Central memory CD8-positive, alpha-beta T cell (primary cell): ENCODE results near the gene NRM.
"Not testable (repeated sequence)": the region's sequence is repeated elsewhere in the genome, so short reads cannot be mapped to it uniquely, and the experiment has no call there.

Experiments
- ATAC-seq: fragments of 150-1000 bp; cut with Tn5 transposase; replicated peaks from 2 replicates; pipeline ENCODE4 v1.10.0; 2022; ENCODE audit warnings: mild to moderate bottlenecking, moderate FRiP score, moderate number of reproducible peaks; ENCODE audit not compliant: poor library complexity, severe bottlenecking; ENCODE audit errors: extremely low read depth
- DNase-seq, 2 donors: peaks; one replicate each; pipeline ENCODE4 v3.0.0; 2021; ENCODE audit warnings: low spot score in 2 of 2
- H3K27ac Mint-ChIP-seq: one replicate; pipeline ENCODE4 v1.8.0; 2022; ENCODE audit warnings: low read depth, mild to moderate bottlenecking, moderate library complexity, mixed read lengths
- H3K27me3 Mint-ChIP-seq: one replicate; pipeline ENCODE4 v1.8.0; 2022; ENCODE audit warnings: mixed read lengths
- H3K36me3 Mint-ChIP-seq: one replicate; pipeline ENCODE4 v1.8.0; 2022; ENCODE audit warnings: mild to moderate bottlenecking, moderate library complexity, mixed read lengths; ENCODE audit not compliant: insufficient read depth
- H3K4me1 Mint-ChIP-seq: one replicate; pipeline ENCODE4 v1.8.0; 2022; ENCODE audit warnings: mixed read lengths
- H3K4me3 Mint-ChIP-seq: one replicate; pipeline ENCODE4 v1.8.0; 2022; ENCODE audit warnings: mild to moderate bottlenecking, moderate library complexity, mixed read lengths
- H3K9me3 Mint-ChIP-seq: one replicate; pipeline ENCODE4 v1.8.0; 2022; ENCODE audit warnings: mixed read lengths

The NRM gene

GRCh38 chr6:30723843-30724741 lies 33.3 kb upstream of the NRM start:
- H3K9me3 Mint-ChIP-seq, ATAC-seq, H3K27me3 Mint-ChIP-seq, DNase-seq: not testable (repeated sequence)
- Mint-ChIP-seq H3K36me3 (peaks cover 73% of the 10 kb centered on the region), H3K4me1 (peaks cover 45% of the 10 kb centered on the region), H3K4me3 (peak overlapping the region; percentile 94), H3K27ac (peak overlapping the region; percentile 69)

DNA sequence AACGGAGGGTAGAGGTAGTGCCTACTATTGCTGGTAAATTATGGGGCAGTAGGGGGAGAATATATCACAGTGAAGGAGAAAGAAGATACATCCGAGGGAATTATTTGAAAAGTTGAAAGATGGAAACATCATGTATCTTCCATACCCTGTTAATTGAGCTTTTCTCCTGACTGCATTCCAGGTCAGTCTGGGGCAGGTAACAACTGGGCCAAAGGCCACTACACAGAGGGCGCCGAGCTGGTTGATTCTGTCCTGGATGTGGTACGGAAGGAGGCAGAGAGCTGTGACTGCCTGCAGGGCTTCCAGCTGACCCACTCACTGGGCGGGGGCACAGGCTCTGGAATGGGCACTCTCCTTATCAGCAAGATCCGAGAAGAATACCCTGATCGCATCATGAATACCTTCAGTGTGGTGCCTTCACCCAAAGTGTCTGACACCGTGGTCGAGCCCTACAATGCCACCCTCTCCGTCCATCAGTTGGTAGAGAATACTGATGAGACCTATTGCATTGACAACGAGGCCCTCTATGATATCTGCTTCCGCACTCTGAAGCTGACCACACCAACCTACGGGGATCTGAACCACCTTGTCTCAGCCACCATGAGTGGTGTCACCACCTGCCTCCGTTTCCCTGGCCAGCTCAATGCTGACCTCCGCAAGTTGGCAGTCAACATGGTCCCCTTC lies 32.5 kb upstream of the NRM start:
- not testable (repeated sequence) for DNase-seq, H3K9me3 Mint-ChIP-seq, ATAC-seq, H3K27me3 Mint-ChIP-seq
- Mint-ChIP-seq H3K36me3 (peaks cover 67% of the 10 kb centered on the region), H3K4me1 (peaks cover 45% of the 10 kb centered on the region), H3K4me3 (peak overlapping the region; percentile 94), H3K27ac (peak overlapping the region; percentile 87)

DNA sequence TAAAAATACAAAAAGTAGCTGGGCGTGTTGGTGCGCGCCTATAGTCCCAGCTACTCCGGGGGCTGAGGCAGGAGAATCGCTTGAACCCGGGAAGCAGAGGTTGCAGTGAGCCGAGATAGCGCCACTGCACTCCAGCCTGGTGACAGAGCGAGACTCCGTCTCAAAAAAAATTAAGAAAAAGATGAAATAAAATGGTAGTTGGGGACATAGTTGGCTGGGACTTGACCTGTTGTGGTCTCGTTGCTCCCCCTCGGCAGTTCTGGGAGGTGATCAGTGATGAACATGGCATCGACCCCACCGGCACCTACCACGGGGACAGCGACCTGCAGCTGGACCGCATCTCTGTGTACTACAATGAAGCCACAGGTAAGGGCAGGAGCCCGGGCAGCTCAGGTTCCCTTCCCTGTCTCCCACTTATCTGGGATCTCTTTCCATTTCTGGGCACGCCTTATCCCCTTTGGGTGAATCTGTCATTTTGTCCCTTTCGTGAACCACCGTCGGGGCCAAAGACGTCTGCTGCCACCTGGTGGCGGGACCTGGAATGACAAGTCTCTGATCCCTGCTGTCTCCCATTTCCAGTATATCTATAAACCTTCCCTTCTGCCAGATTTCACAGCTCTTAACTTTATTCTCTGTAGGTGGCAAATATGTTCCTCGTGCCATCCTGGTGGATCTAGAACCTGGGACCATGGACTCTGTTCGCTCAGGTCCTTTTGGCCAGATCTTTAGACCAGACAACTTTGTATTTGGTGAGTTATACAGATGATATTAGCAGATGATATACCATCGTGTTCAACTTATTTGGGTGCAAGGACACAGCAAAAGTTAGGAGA lies 31.7 kb upstream of the NRM start:
- Mint-ChIP-seq H3K36me3 (peaks cover 63% of the 10 kb centered on the region), H3K27ac (peak overlapping the region; percentile 87), H3K4me3 (peak overlapping the region; percentile 94), H3K4me1 (peaks cover 48% of the 10 kb centered on the region), H3K27me3 (no peaks in the 10 kb centered on the region), H3K9me3 (no peaks in the 10 kb centered on the region)
- DNase-seq (peak; percentile 81 to 92), ATAC-seq (no peak)

- H3K9me3 Mint-ChIP-seq, DNase-seq, H3K27me3 Mint-ChIP-seq, ATAC-seq: not testable (repeated sequence)
- peak overlapping the region; percentile 87 for H3K27ac Mint-ChIP-seq
- peak overlapping the region; percentile 94 for H3K4me3 Mint-ChIP-seq
- peaks cover 64% of the 10 kb centered on the region for H3K36me3 Mint-ChIP-seq
- H3K4me1 Mint-ChIP-seq: peaks cover 54% of the 10 kb centered on the region
Measured at GRCh38 chr6:30722025-30722279, 31.2 kb upstream of the NRM start.

DNA sequence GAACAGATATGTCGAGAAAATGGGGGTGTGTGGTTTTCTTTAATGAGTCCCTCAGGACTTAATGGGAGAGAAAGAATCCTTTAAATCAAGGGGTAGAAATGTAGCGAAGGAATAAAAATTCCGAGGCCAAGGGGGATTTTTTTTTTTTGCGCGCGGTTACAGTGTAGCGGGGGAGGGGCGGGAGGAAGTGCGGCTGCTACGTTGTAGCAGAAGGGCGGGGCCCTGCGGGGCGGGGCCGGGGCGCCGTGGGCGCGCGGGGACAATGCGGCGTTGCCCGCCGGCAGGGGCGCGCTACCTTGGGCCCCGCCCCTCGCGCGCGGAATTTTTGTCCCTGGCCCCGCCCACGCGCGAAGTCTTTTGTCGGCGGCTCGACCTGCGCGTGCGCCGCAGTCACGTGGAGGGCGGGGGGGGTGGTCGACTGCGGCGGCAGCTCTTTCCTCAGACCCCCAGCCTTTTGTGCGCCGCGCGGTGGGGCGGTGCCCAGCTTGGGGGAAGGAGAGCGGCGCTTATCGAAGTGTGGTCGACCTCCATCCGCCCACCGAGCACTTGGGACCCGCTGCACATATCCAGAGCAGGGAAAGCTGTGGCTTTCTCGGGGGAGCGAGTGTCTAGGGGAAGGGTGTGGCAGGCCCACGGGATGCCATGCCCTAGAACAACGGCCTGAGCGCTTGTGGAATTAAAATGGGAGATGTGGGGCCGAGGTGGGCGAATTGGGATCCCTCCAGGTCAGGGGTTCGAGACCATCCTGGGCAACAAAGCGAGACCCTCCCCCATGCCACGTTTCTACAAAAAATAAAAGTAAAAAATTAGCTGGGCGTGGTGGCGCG lies 30.6 kb upstream of the NRM start:
- no peaks in the 10 kb centered on the region for H3K27me3 Mint-ChIP-seq
- ATAC-seq (peak; percentile 26), DNase-seq (peak; percentile 92 to 94)
- peaks cover 59% of the 10 kb centered on the region for H3K4me1 Mint-ChIP-seq
- no peaks in the 10 kb centered on the region for H3K9me3 Mint-ChIP-seq
- peaks cover 64% of the 10 kb centered on the region for H3K36me3 Mint-ChIP-seq
- peak overlapping the region; percentile 87 for H3K27ac Mint-ChIP-seq
- H3K4me3 Mint-ChIP-seq: peak overlapping the region; percentile 94

GRCh38 chr6:30720738-30721197 lies 30.0 kb upstream of the NRM start:
- DNase-seq (peak in 1 of 2 donors; percentile 38), ATAC-seq (no peak)
- Mint-ChIP-seq H3K36me3 (peaks cover 60% of the 10 kb centered on the region), H3K27ac (peak overlapping the region; percentile 87), H3K9me3 (no peaks in the 10 kb centered on the region), H3K4me1 (peaks cover 65% of the 10 kb centered on the region), H3K4me3 (peak overlapping the region; percentile 94), H3K27me3 (no peaks in the 10 kb centered on the region)

GRCh38 chr6:30719791-30720737 lies 29.3 kb upstream of the NRM start, which contains the start of gene TUBB:
TUBB (plus strand) TSS chr6:30720352; CDS start chr6:30720507, 155 bp downstream.
- peaks cover 55% of the 10 kb centered on the region for H3K36me3 Mint-ChIP-seq
- peak; percentile 82 to 90 for DNase-seq
- peak; percentile 61 for ATAC-seq
- peak within 1 kb of the TSS; percentile 94 for H3K4me3 Mint-ChIP-seq
- peaks cover 64% of the 10 kb centered on the region for H3K4me1 Mint-ChIP-seq
- H3K9me3 Mint-ChIP-seq: no peaks in the 10 kb centered on the region
- H3K27ac Mint-ChIP-seq: peak within 1 kb of the TSS; percentile 87
- H3K27me3 Mint-ChIP-seq: no peaks in the 10 kb centered on the region

DNA sequence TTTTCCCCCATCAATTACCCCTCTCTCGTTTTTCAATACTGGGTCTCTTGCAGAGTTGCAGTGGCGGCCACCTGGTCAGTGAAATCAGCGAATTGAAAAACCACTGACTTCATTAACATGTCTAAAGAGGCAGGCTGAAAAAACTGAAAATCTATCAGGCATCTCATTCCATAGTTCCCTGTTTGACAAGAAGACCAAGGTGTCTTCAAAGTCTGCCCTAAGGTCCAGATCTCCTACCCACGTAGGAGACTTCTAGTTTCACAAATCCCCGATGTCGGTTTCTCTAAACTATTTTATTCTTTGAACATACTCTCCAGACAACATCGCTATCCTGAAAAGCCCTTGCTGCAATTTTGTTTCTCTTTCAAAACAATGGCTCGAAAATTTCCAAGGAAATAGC lies 28.6 kb upstream of the NRM start:
- peaks cover 57% of the 10 kb centered on the region for H3K4me1 Mint-ChIP-seq
- ATAC-seq (no peak), DNase-seq (no peak)
- no peaks in the 10 kb centered on the region for H3K27me3 Mint-ChIP-seq
- no peaks in the 10 kb centered on the region for H3K9me3 Mint-ChIP-seq
- H3K36me3 Mint-ChIP-seq: peaks cover 48% of the 10 kb centered on the region
- peak overlapping the region; percentile 94 for H3K4me3 Mint-ChIP-seq
- peak overlapping the region; percentile 87 for H3K27ac Mint-ChIP-seq

DNA sequence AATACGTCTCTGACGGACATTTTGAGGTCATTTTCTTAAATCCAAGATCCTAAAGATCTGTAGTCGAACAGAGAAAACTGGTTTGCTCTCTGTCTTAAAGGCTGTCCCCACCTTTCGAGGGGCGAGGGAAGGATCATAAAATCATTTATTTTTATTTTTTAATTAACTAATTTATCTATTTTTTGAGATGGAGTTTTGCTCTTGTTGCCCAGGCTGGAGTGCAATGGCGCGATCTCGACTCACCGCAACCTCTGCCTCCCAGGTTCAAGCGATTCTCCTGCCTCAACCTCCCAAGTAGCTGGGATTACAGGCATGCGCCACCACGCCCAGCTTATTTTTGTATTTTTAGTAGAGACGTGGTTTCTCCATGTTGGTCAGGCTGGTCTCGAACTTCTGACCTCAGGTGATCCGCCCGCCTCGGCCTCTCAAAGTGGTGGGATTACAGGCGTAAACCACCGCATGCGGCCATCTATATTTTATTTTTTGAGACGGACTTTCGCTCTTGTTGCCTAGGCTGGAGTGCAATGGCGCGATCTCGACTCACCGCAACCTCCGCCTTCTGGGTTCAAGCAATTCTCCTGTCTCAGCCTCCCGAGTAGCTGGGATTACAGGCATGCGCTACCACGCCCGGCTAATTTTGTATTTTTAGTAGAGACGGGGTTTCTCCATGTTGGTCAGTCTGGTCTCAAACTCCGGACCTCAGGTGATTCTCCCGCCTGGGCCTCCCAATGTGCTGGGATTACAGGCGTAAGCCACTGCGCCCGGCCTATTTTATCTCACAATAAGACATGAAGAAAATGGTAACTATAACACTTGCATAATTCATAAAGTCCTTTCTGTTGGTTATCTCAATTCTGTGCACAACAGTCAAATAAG lies 27.3 kb upstream of the NRM start:
- Mint-ChIP-seq H3K27ac (peak overlapping the region; percentile 99), H3K4me1 (peaks cover 51% of the 10 kb centered on the region), H3K36me3 (peaks cover 40% of the 10 kb centered on the region), H3K4me3 (peak overlapping the region; percentile 86)
- not testable (repeated sequence) for H3K9me3 Mint-ChIP-seq, H3K27me3 Mint-ChIP-seq, DNase-seq, ATAC-seq

DNA sequence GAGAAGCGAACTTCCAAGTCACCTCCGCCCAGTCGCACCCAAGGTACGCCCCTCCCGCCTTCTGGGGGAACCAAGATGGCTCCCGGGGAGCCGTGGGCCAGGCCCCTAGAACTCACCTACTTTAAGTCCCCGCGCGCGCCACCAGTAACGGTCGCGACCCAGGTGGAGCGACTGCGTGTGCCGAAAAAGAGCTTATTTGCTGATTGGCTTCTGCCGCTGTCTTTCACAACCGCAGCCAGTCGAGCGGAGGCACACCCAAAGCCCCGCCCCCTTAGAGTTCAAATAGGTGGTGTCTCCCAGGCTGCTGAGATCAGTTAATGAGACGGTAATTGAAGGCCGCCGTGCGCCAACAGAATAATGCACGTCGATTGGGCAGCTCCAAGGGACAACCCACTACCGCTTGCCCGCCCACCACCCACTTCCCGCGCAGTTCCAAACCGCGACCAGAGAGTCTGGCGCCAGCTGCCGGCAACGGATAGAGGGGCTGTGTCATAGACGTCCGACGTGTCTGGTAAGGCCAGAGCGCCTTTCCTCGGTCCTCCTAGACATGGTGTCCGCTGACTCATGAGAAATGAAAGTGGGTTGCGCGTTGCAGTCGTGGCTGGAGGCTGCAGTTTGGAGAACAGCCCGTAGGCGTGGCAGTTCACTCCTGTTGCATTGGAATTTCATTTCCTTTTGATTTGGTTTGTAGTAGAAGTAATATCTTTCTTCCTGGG lies 26.5 kb upstream of the NRM start, which contains the start of gene MDC1:
Gene MDC1 (minus strand): TSS at position 153 of the 716 bp plus-strand sequence. CDS start 2,106 bp downstream, outside the sequence.
- Mint-ChIP-seq H3K27ac (peak within 1 kb of the TSS; percentile 99), H3K4me1 (peaks cover 51% of the 10 kb centered on the region), H3K4me3 (peak within 1 kb of the TSS; percentile 86), H3K9me3 (no peaks in the 10 kb centered on the region), H3K27me3 (no peaks in the 10 kb centered on the region), H3K36me3 (peaks cover 34% of the 10 kb centered on the region)
- peak; percentile 92 to 99 for DNase-seq
- ATAC-seq: peak; percentile 83
